Stimulated activated CD4-positive, alpha-beta T cell treated with anti-CD3 and anti-CD28 coated beads, TNF-alpha, amount 100 ng/mL, for 48 hours (primary cell): ENCODE data around the gene SLC36A1.
"Not testable (repeated sequence)": the region's sequence is repeated elsewhere in the genome, so short reads cannot be mapped to it uniquely, and the experiment has no call there.

Experiments used
- DNase-seq, 3 donors: peaks; one replicate each; pipeline ENCODE4 v3.0.0-alpha.2; 2020; ENCODE audit warnings: low read depth in 3 of 3

Gene SLC36A1

DNA sequence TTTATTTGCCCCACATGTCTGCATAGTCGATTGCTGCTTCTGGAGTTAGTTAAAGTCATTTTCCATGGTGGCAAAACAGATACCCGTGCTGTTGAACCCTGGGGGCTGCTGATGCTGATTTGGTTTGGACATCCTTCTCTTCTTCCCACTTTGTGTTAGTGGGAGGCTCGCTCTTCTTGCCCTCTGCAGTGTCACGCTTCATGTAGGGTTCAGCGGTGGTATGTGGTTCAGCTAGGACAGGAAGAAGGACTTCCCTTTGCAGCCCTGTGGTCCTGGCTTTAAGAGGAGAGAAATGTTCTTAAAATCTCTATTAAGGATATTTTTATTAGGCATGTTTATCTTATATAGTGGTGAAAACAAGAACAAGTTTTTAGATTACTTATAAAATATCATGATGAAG lies 36.2 kb downstream of the SLC36A1 start:
- DNase-seq, result no peak

DNA sequence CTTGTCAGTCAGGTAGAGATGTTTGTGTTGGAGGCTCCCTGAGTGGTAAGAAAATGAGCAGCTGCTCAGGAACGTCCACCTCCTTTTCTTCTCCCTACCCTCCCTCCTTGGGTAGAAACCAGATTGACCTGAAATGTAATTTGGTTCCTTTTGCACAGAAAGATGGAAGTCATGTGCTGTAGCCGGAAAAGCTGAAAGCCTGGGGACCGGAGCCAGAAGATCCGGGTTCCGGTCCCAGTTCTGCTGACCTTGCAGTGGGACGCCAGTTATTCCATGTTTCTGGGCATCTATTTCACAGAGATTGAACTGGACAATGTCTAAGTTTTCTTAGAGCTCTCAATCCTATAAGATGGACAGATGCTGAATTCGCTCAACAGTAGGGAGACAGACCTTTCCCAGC lies 40.1 kb downstream of the SLC36A1 start:
- no peak for DNase-seq

DNA sequence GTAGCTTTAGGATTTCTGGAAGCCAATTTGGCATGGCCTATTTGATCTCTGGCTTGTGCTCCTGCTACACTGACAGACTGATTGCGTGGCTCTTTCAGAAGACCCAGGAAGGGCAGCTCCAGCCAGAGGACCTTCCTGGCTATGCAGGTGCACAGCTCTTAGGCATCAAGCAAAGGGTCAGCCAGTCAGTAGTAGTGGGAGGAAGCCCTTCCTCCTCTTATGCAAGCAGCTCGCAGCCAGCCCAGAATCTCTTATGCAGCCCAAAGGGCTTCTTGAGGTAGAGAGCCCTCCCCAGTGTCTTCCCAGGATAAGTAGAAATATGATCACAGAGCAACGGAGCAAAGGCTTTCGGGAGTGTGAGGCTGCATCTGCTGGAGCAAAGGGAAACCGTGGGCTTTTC lies 43.2 kb downstream of the SLC36A1 start:
- no peak for DNase-seq

DNA sequence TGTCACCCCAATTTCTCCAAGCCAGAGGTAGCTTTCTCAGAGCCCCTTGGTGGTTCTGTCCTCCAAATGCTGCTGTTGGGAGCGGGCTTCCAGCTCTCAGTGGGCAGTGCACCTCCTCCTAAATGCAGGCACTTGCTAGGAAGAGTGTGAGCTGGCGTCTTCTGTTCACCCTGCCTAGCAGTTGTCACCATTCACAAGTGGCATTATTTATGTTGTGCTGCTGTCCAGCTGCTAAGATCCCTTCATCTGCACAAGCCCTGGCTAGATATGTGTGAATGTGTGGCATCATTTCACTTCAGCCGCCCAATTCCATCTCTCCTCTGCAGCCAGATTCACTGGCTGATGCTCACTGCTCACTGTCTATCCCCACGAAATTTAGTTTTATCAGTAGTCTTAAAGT lies 43.7 kb downstream of the SLC36A1 start:
- DNase-seq, result no peak

DNA sequence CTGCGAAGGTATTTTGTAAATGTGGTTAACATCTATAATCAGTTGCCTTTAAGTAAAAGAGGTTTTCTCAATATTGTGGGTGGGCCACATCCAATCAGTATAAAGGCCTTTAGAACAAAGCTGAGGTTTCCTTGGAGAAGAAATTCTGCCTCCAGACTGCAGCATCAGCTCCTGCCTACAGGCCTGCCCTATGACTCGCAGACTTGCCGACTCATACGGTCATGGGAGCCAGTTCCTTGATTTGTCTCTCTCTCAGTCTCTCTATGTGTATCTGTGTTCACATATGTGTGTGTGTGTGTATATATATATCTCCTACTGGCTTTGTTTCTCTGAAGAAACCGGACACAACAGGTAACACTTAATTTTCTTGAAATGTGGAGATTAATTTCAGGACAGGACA lies 45.3 kb downstream of the SLC36A1 start:
- DNase-seq, result no peak

DNA sequence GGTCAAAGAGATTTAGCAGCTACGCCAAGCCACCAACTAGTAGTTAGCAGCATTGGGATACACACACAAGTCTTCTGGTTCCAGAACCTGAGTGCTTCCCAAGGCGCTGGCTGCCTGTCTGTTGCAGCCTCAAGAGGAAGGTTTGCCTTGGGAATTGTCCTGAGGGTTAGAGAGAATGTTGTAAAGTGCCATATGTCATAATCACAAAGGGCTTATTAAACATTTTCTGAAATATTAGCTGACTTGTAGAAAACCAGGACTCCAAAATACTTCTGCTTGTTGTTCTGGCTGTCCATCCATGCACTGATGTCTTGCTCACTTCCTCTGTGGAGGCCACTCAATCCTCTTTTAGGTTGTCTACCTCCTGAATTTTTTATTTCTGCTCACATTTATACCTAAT lies 46.3 kb downstream of the SLC36A1 start:
- DNase-seq, result no peak

DNA sequence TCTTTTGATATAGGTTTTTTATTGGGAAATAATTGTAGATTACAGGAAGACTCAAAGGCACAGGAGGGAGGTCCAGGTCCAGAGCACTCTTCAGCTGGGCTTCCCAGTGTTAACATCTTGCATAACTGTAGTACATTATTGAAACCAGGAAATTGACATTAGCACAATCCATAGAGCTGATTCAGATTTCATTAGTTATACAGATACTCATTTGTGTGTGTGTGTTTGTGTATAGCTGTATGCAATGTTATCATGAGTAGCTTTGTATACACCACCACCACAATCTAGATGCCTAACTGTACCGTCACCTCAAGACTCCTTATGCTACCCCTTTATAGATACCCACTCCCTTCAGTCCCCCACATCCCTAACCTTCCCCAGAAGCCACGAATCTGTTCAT lies 47.9 kb downstream of the SLC36A1 start:
- no peak for DNase-seq

DNA sequence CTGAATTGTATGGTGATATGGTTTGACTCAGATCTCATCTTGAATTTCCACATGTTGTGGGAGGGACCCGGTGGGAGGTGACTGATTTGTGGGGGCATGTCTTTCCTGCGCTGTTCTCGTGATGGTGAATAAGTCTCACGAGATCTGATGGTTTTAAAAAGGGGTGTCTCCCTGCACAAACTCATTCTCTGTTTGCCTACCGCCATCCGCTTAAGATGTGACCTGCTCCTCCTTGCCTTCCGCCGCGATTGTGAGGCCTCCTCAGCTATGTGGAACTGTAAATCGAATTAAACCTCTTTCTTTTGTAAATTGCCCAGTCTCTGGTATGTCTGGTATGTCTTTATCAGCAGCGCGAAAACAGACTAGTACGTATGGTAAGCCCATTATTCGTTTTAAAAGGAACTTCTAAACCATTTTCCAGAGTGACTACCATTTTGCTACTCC lies 48.7 kb downstream of the SLC36A1 start:
- DNase-seq, result no peak

DNA sequence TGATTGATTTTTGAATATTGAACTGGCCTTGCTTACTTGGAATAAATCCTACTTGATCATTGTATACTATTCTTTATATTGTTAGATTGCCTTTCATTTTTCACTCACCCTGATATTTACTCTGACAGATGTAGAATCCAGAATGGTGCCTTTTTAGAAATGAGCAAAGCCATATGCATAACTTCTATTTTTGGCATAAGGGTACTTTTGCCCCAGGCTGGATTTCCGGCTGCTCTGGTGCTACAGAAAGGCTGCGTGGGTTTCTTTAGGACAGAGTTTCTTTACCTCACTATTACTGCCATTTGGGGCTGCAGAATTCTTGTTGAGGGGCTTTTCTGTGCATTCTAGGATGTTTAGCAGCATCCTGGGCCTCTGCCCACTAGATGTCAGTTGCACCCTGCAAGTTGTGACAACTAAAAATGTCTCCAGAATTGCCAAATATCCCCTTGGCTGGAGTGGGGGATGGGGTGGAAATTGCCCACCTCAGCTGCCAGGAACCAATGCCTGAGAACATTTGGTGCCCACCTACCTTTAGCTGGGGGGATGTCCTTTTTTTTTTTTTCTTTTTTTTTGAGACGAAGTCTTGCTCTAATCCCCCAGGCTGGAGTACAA lies 50.1 kb downstream of the SLC36A1 start:
- DNase-seq, result no peak

DNA sequence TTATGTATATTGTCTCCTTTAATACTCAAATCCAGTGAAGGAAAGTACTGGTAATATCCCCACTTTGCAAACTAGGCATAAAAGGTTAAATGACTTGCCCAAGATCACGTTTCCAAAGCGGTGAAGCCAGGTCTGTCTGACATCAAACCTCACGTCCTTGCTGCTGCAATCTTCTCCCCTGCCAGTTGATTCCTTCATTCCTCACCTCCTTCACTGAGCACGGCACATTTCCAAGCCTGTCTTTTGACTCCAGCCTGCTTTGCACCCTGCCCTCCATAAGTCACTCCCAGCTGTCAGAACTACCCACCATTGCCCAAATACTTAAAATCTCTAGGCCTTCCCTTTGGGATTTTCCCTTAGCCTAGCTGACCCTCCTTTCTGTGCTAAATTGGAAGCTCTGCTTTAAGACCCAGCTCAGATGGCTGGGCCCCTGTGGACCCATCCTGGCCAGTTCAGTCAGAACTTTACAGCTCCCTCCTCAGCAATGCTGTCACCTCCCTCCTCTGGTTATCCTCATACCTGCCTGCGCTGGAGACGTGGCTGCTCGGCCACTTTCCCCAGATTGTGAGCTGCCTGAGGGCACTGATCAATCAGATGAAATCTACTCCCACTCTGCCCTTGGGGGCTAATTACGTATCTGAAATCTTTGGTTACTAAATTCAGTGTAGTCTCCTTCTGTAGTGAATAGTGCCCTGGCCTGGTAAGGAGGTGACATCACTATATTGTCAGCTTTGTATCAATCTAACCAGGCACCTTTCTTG lies 51.2 kb downstream of the SLC36A1 start:
- no peak for DNase-seq

DNA sequence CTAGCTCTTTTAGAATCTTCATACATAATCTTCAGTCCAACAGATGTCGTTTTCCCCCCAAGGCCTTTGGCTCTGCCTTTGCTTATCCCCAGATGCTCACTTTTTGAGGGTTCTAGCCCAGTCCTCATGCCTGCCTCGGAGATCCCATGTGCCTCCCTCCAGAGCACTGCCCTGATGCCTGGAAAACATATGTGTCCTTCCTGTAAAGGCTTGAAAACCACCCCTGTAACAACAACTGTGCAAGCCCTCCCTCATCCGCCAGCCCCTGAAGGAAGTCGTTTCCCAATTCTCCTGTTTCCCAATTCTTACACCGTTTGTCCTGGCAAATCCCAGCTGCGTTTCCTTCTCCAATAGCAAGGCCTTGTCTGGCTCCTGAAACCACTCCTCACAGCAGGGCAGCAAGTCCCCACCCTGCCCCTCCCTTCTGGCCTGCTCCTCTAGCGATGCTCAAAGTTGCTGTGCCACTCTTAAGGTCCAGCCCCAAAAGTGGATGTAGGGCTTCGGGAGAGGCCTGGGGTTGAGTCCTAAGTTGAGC lies 52.2 kb downstream of the SLC36A1 start:
- no peak for DNase-seq

DNA sequence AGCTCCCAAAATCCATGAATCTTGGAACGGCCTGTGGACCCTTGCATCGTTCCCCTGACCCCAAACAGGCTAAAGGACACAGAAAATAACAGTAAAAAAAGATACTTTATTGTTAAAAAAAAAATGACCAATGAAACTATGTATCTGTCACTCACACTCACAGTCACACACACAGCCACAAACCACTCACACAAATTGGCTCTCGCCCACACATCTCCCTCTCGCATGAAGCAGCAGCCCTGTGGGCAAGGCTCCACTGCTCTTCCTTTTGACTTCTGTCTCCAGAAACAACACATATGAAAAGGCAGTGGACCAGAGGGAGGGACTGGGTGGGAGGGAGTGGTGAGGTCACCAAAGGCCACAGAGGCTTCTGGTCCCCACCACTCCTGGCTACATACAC lies 56.6 kb downstream of the SLC36A1 start:
- DNase-seq, result no peak

DNA sequence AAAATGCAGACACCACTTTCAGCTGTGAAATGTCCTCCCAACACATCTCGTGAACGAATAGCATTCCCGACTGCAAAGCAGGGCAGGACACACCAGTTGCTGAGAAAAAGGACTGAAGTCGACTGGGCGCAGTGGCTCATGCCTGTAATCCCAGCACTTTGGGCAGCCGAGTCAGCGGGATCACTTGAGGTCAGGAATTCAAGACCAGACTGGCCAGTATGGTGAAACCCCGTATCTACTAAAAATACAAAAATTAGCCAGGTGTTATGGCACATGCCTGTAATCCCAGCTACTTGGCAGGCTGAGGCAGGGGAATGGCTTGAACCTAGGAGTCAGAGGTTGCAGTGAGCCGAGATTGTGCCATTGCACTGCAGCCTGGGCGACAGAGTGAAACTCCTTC lies 60.9 kb downstream of the SLC36A1 start:
- not testable (repeated sequence) for DNase-seq

DNA sequence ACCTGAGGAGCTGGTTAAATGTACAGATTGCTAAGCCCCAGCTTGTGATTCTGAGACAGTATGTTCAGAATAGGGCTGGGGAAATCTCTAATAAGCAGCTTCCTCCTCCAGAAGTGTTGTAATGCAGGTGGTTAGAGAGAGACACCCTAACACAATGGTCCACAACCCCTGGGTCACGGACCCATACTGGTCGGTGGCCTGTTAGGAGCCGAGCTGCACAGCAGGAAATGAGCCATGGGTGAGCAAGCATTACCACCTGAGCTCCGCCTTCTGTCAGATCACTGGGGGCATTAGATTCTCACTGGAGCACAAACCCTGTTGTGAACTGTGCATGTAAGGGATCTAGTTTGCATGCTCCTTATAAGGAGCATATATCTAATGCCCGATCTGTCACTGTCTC lies 61.8 kb downstream of the SLC36A1 start:
- no peak for DNase-seq

DNA sequence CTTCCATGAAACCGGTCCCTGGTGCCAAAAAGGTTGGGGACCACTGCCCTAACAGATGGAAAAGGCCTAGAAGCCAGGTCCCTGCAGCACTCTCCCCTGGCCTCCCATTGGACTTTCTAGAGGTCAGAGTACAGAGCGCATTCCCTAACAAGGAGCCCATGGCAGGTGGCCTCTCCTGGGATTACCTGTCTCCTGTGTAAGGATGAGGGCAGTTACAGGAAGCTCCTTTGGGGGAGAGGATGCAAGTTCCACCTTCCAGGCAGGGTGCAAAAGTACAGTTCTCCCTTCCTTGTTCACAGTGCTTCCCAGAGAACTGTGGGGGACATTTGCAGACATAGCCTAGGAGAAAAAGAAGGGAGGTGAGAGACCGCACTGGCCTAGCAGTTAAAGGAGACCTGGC lies 62.4 kb downstream of the SLC36A1 start:
- no peak for DNase-seq

DNA sequence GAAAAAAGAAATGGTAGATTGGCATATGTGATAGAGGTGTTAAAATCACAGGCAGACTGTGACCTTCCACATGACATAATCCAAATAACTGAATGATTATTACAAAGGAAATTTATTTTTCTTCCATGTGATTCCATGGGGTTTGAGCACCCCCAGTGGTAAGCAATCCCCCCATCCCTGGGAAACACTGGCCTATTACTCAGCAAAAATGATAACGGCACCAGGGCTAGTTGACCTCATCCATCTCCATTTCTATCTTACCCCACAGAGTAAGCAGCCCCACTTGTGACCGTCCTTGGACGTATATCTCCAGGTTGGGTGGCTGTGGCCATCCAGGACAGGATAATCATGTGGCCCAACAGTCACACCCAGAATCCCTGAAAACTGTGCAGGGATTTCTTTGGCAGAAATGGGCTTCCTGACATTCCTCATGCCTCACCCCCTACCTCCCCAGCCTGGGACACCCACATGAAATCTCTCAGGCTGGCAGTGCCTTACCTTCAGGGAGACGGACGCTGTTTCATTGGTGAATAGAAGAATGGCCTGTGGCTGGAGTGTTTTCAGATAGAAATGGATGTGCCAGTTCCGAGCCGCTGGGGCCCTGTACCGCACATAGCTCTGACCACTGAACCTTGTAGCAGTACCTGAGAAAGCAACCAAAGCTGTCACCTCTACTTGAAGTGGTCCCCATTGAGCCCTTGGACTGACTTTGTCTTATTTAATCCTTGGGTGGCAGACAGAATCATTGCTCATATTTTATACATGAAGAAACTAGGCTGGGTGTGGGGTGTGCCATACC lies 69.9 kb downstream of the SLC36A1 start:
- no peak for DNase-seq

DNA sequence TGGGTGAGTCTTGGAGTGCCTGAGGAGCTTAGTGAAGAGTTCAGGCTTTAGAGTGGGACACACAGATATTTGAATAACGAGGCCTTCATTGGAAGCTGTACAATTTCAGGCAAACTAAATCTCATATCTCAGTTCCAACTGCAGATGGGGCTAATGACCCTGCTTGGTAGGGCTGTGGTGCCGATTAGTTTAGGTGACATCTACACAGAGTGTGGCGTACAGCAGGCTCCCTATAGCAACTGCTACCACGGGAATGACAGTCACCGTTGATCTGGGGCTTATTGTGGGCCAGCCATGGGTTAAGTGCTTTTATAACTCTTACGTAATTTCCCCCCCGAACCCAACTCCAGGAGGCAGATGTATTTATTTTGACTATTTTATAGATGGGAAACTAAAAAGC lies 72.9 kb downstream of the SLC36A1 start:
- DNase-seq, result no peak

DNA sequence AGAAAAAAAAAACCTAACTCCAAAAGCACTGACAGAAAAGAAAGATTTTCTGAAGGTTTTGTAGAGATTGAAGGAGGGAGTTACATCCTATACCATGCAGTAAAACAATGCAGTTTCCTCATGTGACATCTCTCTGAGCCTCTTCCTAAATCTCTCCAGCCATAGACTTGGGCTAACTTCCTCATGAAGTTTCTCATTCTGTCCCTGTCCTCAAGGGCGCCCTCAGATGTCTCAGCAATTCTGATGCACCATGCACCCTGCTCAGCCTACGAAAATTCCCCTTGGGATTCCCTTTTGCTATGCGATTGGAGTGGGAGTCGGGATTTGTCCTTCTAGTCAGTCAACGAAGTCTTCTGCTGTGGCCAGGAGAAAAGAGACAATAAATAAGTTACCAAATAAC lies 74.8 kb downstream of the SLC36A1 start:
- DNase-seq, result no peak

DNA sequence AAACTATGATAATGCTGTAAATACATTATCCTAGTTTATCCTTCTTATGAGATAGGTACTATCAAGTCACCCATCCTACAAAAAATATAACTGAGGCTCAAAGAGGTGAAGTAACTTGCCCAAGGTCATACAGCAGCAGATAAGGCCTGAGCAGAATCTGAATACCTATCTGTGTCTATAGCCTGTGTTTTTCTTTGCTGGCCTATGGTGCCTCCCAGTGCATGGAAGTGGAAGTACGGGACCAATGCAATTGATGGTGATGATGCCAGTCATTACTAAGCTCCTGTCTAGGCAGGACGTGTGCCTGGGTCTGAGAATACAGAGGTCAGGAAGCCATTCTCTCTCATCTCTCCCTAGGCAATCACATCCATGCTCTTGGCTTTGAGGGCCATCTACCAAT lies 75.9 kb downstream of the SLC36A1 start:
- DNase-seq, result peak; percentile 9 to 25 (median 13)

DNA sequence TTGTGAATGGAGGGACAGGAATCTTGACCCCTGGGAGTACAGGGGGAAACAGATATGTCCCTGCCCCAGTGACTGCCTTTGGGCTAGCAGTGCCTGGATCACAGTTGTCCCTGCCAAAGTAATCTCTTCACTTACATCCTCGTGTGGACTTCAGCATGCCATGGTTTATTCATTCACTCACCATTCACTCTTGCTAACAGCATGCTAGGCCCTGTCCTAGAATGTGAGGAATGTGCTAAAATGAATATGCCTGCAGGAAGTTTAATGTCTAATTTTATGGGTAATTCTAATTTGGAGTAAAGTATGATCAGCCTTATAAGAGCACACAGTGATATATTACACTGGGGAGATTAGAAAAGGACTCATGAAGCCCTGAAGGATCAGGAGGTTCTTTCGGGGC lies 80.8 kb downstream of the SLC36A1 start:
- no peak for DNase-seq

DNA sequence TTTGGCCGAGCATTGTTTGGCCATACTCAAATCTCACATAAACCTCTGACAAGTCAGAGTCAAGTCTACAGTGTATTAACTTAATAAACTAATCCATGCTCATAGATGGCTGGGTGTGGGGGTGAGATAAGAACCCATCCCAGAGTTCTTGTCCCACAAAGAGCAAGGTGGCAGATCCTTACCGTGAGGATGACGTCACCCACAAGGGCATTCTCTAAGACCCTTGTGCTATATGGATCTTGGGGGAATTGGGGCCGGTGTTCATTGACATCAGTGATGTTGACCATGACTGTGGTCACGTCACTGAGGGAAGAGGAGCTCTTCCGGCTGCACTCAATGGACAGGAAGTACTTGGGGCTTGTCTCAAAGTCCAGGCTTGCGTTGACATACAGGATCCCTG lies 81.6 kb downstream of the SLC36A1 start:
- DNase-seq, result no peak

DNA sequence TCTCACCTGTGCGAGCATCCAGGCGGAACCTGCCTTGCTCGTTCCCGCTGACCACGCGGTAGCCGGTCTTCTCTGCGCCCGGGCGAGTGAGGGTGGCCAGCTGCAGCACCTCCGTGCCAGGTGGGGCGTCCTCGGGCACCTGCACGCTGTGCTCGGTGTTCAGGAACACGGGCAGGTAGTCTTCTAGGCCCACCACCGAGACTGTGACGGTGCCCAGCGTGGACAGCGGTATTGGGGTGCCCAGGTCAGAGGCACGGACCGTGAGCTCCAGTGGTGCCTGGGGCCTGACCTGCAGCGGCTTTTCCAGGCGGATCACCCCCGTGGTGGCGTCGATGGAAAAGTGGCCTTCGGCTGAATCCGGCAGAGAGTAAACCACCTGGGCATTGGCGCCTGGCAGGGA lies 84.2 kb downstream of the SLC36A1 start:
- no peak for DNase-seq

DNA sequence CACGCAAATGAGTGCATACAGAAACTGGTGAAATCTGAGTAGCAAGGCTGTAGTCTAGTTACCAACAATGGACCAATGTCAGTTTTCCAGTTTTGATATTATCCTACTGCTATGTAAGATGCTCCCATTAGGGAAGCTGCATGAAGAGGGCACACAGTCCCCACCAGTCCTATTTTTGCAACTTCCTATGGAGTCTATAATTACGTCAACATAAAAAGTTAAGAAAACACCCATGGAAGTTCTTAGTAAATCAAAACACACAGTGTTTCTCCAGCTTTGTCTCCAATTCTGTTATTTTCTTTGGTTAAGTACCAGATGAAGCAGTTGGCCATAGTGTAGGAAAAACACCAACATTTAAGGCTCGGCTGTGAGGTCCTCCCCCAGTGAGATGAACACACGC lies 85.0 kb downstream of the SLC36A1 start:
- DNase-seq, result no peak
